HG03457 (cell line): ENCODE measurements around the gene BUB1.
"Not testable (repeated sequence)": the region's sequence is repeated elsewhere in the genome, so short reads cannot be mapped to it uniquely, and the experiment has no call there.

ENCODE experiments used
- ATAC-seq: cut with Tn5 transposase; IDR thresholded peaks from one replicate; pipeline ENCODE4 v1.9.1; 2021; ENCODE audit warnings: moderate number of reproducible peaks; ENCODE audit not compliant: unreplicated experiment

Gene BUB1

GRCh38 chr2:110660558-110660957, 17.3 kb downstream of the BUB1 start:
- ATAC-seq, result no peak

- ATAC-seq, result no peak
These were observed 18.6 kb downstream of the BUB1 start for GRCh38 chr2:110659248-110659647.

GRCh38 chr2:110657724-110658305, 20.0 kb downstream of the BUB1 start:
- no peak for ATAC-seq

GRCh38 chr2:110655701-110656100, 22.2 kb downstream of the BUB1 start:
- no peak for ATAC-seq

GRCh38 chr2:110653861-110654260, 24.0 kb downstream of the BUB1 start:
- ATAC-seq, result no peak

GRCh38 chr2:110650346-110650745, 27.5 kb downstream of the BUB1 start:
- no peak for ATAC-seq

- ATAC-seq, result no peak
These were observed 30.1 kb downstream of the BUB1 start for GRCh38 chr2:110647777-110648176.

GRCh38 chr2:110645616-110646015, 32.2 kb downstream of the BUB1 start:
- ATAC-seq, result no peak

GRCh38 chr2:110644357-110644756, 33.5 kb downstream of the BUB1 start:
- no peak for ATAC-seq

GRCh38 chr2:110642360-110642759, 35.5 kb downstream of the BUB1 start:
- no peak for ATAC-seq

- ATAC-seq, result no peak
These were observed 37.9 kb downstream of the BUB1 start for GRCh38 chr2:110639972-110640371.

- no peak for ATAC-seq
These were observed 38.7 kb downstream of the BUB1 start for GRCh38 chr2:110638952-110639695.

- no peak for ATAC-seq
These were observed 39.9 kb downstream of the BUB1 start for GRCh38 chr2:110638004-110638403.

GRCh38 chr2:110637093-110637492, 40.8 kb downstream of the BUB1 start:
- ATAC-seq, result no peak

- ATAC-seq, result not testable (repeated sequence)
These were observed 41.8 kb downstream of the BUB1 start for GRCh38 chr2:110635949-110636628.

GRCh38 chr2:110627348-110627747, 50.5 kb downstream of the BUB1 start:
- ATAC-seq, result not testable (repeated sequence)

GRCh38 chr2:110619326-110619939, 58.4 kb downstream of the BUB1 start:
- ATAC-seq, result not testable (repeated sequence)

- ATAC-seq, result not testable (repeated sequence)
These were observed 63.9 kb downstream of the BUB1 start for GRCh38 chr2:110613927-110614326.

GRCh38 chr2:110610613-110611250, 67.1 kb downstream of the BUB1 start:
- not testable (repeated sequence) for ATAC-seq

GRCh38 chr2:110609843-110610612, 67.8 kb downstream of the BUB1 start:
- not testable (repeated sequence) for ATAC-seq
